ENCODE results near the gene DYNLT4.

DNA sequence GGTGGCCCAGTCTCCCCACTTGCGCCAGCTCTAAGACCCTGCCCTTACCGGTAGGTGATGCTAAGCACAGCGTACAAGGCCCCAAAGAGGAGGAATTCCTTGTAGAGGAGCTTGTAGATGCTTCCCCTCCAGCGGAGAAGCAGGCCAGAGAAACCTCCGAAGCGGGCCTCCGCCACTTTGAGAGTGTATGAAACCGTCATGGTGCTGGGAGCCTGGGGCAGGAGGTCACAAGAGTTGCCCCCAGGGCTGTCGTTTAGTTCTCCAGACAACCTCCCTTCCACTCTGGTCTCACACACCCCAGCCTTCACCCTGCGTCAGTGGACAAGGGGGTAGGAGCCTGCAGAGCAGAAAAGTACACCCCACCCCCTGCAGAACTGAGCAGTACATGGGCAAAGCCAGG lies 19.6 kb downstream of the DYNLT4 start:
- TF ChIP-seq ZNF70 (CRISPR knock-in tag; IDR thresholded peaks at IDR 0.05) (no peak), GLIS3 (CRISPR knock-in tag; IDR thresholded peaks at IDR 0.05) (no peak), PPARA (CRISPR knock-in tag; IDR thresholded peaks at IDR 0.05; ENCODE audit: borderline replicate concordance) (no peak), CSDC2 (CRISPR knock-in tag; IDR thresholded peaks at IDR 0.05) (no peak), TOX (CRISPR knock-in tag; IDR thresholded peaks at IDR 0.05; ENCODE audit: borderline replicate concordance) (no peak), ZC3H10 (CRISPR knock-in tag; IDR thresholded peaks at IDR 0.05) (no peak), RARB (CRISPR knock-in tag; IDR thresholded peaks at IDR 0.05) (no peak), ZNF565 (CRISPR knock-in tag; conservative IDR thresholded peaks at IDR 0.05; ENCODE audit: low read depth) (no peak), PATZ1 (CRISPR knock-in tag; IDR thresholded peaks at IDR 0.05; ENCODE audit: borderline replicate concordance) (no peak), CSRNP3 (CRISPR knock-in tag; IDR thresholded peaks at IDR 0.05) (no peak), OSR1 (CRISPR knock-in tag; IDR thresholded peaks at IDR 0.05) (no peak)

Data from SK-N-SH treated with all-trans-retinoic acid at 6 μM for 48 hours (cell line).